NCI-H82 treated with DMSO at 0.1 percent for 48 hours (cell line): ENCODE data around the gene SNX25.

Experiments used
- DNase-seq: peaks from one replicate; lab custom pipeline; 2025; ENCODE audit not compliant: unreplicated experiment; lab: John Stamatoyannopoulos, UW

SNX25 gene

GRCh38 chr4:185404031-185404430 lies 194.6 kb downstream of the SNX25 start:
- peak; percentile 55 for DNase-seq

- DNase-seq = no peak
These were observed 196.1 kb downstream of the SNX25 start for GRCh38 chr4:185405296-185405999.

GRCh38 chr4:185408432-185408831 lies 199.0 kb downstream of the SNX25 start:
- DNase-seq = no peak

- DNase-seq = no peak
These were observed 202.5 kb downstream of the SNX25 start for GRCh38 chr4:185411849-185412248.

- DNase-seq = no peak
These were observed 203.0 kb downstream of the SNX25 start for GRCh38 chr4:185412412-185412811.
